GM12878 (cell line): ENCODE results near the gene AIP. TPM values are rescaled to one million over a fixed set of nuclear protein-coding genes. Genes with fewer than 3 reads are reported as not detected.

Source experiments
- CEBPZ ChIP-seq: fragments of 150-350 bp; IDR thresholded peaks from 2 replicates; pipeline ENCODE4 v1.6.1; 2016; ENCODE audit warnings: low read depth, low read length
- CHD1 ChIP-seq: IDR thresholded peaks from 2 replicates; pipeline ENCODE4 v1.6.1; 2012; ENCODE audit warnings: low read depth, low read length, improper control_type of control experiment
- HDAC2 ChIP-seq: fragments of 200-600 bp; sonication (generic); IDR thresholded peaks from 2 replicates; pipeline ENCODE4 v1.6.1; 2017
- IKZF1 ChIP-seq: fragments of 450-650 bp; conservative IDR thresholded peaks from 2 replicates; pipeline ENCODE4 v1.6.1; 2017; ENCODE audit warnings: antibody characterized with exemption, mild to moderate bottlenecking
- IKZF2 ChIP-seq, 2 experiments: fragments of 450-650 bp; IDR thresholded peaks; 2 replicates each; pipeline ENCODE4 v1.6.1; 2017; ENCODE audit warnings: mild to moderate bottlenecking in 2 of 2, moderate library complexity in 2 of 2
- LARP7 ChIP-seq: fragments of 450-650 bp; IDR thresholded peaks from 2 replicates; pipeline ENCODE4 v1.6.1; 2017; ENCODE audit warnings: mild to moderate bottlenecking
- NBN ChIP-seq: fragments of 450-650 bp; IDR thresholded peaks from 2 replicates; pipeline ENCODE4 v1.6.1; 2016
- RBBP5 ChIP-seq: fragments of 200-600 bp; sonication (generic); conservative IDR thresholded peaks from 2 replicates; pipeline ENCODE4 v1.6.1; 2016
- SPI1 ChIP-seq: IDR thresholded peaks from 2 replicates; pipeline ENCODE4 v1.6.1; 2011; ENCODE audit warnings: low read depth, mild to moderate bottlenecking, low read length, moderate library complexity, borderline replicate concordance; ENCODE audit not compliant: insufficient read depth
- polyA plus RNA-seq, 11 experiments: library from polyadenylated mRNA; depleted of rRNA in 4 of 11; unstranded in 6 of 11; stranded (reverse) in 5 of 11; fragments of >200 nt; fragmentation: Nextera tagmentation in 4 of 11; fragmentation: Illumina TruSeq in 1 of 11; extraction: Ambion mirVana in 4 of 11; extraction: Trizol in 1 of 11; gene quantifications; 1 replicate in 1 of 11; 2 replicates in 10 of 11; pipeline versions ENCODE4 v1.2.1 to v1.2.3, GENCODE V29; 2011 to 2016; ENCODE audit warnings: inconsistent platforms in 2 of 11, missing spikeins in 2 of 11, low read depth in 1 of 11
- total RNA-seq, 4 experiments: library from RNA; depleted of rRNA in 3 of 4; stranded (reverse); fragments of >200 nt in 3 of 4; fragmentation: Illumina TruSeq in 1 of 4; extraction: Trizol in 1 of 4; gene quantifications; 2 replicates each; pipeline versions ENCODE4 v1.2.1 to v1.2.3, GENCODE V29; 2013 to 2021
- TF ChIP-seq, protein P1 (sequence below): fragments of 450-650 bp; IDR thresholded peaks from 2 replicates; pipeline ENCODE4 v1.6.1; 2017; ENCODE audit warnings: low read depth, mild to moderate bottlenecking, moderate library complexity

Gene AIP
- total and polyA plus RNA-seq, 10 of the 15 experiments (the other 5 are each of a cell fraction or from before 2014, with no cell fraction given): 12.6 to 164 (median 104) TPM

GRCh38 chr11:67468759-67469507 lies 13.9 kb upstream of the AIP start, which contains the start of gene TMEM134 (continued):
- TF ChIP-seq IKZF2 (IDR thresholded peaks at IDR 0.05) (no peak; a peak in 1 of 4 replicates), CHD1 (no peak), SPI1 (no peak), CEBPZ (no peak), IKZF1 (peak; percentile 50; the same call in 1 of the 2 replicates), RBBP5 (no peak), NBN (peak; percentile 72; the same call in 1 of the 2 replicates), LARP7 (peak; percentile 43), HDAC2 (no peak)
- TF ChIP-seq, protein P1, sequence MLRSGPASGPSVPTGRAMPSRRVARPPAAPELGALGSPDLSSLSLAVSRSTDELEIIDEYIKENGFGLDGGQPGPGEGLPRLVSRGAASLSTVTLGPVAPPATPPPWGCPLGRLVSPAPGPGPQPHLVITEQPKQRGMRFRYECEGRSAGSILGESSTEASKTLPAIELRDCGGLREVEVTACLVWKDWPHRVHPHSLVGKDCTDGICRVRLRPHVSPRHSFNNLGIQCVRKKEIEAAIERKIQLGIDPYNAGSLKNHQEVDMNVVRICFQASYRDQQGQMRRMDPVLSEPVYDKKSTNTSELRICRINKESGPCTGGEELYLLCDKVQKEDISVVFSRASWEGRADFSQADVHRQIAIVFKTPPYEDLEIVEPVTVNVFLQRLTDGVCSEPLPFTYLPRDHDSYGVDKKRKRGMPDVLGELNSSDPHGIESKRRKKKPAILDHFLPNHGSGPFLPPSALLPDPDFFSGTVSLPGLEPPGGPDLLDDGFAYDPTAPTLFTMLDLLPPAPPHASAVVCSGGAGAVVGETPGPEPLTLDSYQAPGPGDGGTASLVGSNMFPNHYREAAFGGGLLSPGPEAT: peak; percentile 67; the same call in 1 of the 2 replicates
- TF ChIP-seq, all 136 proteins: peak for 46
